Measurements from ENCODE around the gene LMF1.

DNA sequence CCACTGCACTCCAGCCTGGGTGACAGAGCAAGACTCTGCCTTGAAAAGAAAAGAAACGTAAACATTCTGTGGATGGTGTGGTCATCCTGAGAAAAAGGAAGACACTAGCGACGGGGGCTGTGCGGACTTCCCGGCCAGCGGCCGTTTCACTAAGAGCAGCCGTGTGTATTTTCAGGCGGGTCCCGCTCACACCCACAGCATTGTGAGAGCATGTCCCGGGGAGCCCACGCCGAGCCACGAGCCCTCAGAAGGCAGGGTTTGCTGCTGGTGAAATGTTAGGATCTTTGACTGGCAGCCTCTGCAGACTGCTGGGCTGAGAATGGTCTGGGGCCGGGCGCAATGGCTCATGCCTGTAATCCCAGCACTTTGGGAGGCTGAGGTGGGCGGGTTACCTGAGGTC is 40.3 kb downstream of the LMF1 start:
- TF ChIP-seq, protein P1, sequence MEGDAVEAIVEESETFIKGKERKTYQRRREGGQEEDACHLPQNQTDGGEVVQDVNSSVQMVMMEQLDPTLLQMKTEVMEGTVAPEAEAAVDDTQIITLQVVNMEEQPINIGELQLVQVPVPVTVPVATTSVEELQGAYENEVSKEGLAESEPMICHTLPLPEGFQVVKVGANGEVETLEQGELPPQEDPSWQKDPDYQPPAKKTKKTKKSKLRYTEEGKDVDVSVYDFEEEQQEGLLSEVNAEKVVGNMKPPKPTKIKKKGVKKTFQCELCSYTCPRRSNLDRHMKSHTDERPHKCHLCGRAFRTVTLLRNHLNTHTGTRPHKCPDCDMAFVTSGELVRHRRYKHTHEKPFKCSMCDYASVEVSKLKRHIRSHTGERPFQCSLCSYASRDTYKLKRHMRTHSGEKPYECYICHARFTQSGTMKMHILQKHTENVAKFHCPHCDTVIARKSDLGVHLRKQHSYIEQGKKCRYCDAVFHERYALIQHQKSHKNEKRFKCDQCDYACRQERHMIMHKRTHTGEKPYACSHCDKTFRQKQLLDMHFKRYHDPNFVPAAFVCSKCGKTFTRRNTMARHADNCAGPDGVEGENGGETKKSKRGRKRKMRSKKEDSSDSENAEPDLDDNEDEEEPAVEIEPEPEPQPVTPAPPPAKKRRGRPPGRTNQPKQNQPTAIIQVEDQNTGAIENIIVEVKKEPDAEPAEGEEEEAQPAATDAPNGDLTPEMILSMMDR (IDR thresholded peaks at IDR 0.05; ENCODE audit: insufficient read depth, low read length, poor library complexity, severe bottlenecking), result no peak
- no peak for TF ChIP-seq EZH2phosphoT487 (conservative IDR thresholded peaks at IDR 0.05; ENCODE audit: low read length)

All from SU-DHL-6 (cell line).